Left kidney (tissue), 2 donors: ENCODE results near the gene ZNF691. TPM values are rescaled to one million over a fixed set of nuclear protein-coding genes. Genes with fewer than 3 reads are reported as not detected.
"Not testable (repeated sequence)": the region's sequence is repeated elsewhere in the genome, so short reads cannot be mapped to it uniquely, and the experiment has no call there.

Experiments used
- DNase-seq: peaks from one replicate; pipeline ENCODE4 v3.0.0-alpha.2; 2013
- polyA plus RNA-seq: library from polyadenylated mRNA; unstranded; fragments of 120-200 nt; gene quantifications from one replicate; pipeline ENCODE4 v1.2.1, GENCODE V29; 2013; ENCODE audit not compliant: insufficient read length

ZNF691 gene
- polyA plus RNA-seq, 1 donor = 21.2 TPM

DNA sequence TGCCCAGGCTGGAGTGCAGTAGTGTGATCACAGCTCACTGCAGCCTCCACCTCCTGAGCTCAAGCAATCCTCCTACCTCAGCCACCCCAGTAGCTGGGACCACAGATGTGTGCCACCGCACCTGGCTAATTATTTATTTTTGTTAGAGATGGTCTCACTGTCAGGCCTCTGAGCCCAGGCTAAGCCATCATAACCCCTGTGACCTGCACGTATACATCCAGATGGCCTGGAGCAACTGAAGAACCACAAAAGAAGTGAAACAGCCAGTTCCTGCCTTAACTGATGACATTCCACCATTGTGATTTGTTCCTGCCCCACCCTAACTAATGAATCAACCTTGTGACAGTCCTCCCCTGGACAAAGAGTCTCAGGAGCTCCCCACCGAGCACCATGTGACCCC is 10.1 kb downstream of the ZNF691 start:
- DNase-seq = not testable (repeated sequence)

DNA sequence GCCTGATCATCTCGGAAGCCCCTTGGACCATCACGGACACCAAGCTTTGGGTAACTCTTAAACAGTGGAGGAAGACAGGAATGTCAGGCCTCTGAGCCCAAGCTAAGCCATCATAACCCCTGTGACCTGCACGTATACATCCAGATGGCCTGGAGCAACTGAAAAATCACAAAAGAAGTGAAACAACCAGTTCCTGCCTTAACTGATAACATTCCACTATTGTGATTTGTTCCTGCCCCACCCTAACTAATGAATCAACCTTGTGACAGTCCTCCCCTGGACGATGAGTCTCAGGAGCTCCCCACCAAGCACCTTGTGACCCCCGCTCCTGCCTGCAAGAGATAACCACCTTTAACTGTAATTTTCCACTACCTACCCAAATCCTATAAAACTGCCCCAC is 13.0 kb downstream of the ZNF691 start:
- DNase-seq = not testable (repeated sequence)

DNA sequence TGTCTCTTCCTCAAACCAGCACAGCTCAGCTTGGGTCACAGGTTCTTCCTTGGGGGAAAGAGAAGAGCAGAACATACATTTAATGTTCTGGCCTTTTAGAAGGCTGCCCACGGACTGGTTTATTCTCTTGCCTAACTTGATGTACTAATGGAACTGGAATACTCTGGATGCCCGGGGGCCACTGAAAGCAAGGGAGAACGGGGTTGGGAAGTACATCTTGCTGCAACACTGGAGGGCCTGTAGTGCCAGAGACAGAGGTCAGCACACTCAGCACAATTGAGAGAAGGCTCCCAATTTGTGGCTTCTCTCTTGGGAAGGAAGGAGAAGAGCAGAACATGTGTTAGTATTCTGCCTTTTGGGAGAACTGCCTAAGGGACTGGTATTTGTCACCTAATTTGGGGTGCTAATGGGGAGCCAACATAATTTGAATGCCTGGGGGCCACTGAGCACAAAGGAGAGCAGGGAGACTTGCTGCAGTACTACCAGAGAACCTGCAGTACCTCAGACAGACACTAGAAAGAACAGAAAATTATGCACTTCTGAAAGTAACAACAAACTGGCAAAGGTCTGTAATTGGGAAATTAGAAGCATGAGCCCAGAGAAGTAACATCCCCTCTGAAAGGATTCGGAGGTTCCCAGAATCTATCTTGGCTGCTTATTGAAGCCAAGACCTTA is 14.1 kb downstream of the ZNF691 start:
- no peak for DNase-seq

DNA sequence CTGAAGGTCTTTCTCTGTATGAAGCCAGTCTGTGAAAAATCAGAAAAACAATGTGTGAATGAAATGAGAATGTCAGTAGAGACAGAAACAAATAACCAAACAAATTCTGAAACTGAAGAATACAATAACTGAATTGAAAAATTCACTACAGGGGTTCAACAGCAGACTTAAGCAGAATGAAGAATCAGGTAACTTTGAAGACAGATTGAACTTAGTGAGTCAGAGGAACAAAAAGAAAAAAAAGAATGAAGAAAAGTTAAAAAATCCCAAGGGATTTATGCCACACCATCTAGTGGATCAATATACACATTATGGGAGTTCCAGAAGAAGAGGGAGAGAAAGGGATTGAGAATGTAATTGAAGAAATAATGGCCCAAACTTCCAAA is 14.6 kb downstream of the ZNF691 start:
- no peak for DNase-seq

DNA sequence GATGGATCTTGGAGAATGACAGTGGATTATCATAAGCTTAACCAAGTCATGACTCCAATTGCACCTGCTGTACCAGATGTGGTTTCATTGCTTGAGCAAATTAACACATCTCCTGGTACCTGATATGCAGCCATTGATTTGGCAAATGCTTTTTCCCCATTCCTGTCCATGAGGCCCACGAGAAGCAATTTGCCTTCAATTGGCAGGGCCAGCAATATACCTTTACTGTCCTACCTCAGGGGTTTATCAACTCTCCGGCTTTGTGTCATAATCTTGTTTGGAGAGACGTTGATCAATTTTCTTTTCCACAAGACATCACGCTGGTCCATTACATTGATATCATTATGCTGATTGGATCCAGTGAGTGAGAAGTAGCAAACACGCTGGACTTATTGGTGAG is 20.1 kb downstream of the ZNF691 start:
- no peak for DNase-seq

DNA sequence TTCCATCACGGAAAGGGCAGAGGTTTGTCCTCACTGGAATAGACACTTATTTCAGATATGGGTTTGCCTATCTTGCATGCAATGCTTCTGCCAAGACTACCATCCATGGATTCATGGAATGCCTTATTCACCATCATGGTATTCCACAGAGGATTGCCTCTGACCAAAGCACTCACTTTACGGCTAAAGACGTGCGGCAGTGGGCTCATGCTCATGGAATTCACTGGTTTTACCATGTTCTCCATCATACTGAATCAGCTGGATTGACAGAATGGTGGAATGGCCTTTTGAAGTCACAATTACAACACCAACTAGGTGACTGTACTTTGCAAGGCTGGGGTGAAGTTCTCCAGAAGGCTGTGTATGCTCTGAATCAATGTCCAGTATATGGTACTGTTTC is 22.1 kb downstream of the ZNF691 start:
- not testable (repeated sequence) for DNase-seq

DNA sequence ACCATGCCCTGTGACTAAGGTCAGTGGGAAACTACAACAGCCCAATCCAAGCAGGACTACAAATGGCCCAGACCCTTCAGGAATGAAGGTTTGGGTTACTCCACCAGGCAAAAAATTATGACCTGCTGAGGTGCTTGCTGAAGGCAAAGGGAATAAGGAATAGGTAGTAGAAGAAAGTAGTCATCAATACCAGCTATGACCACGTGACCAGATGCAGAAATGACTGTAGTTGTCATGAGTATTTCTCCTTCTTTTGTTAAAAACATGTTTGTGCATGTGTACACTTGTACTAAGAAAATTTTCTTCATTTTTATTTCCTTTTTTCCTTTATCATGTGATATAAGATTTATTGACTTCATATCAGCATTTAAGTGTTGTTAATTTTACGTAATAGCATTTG is 22.8 kb downstream of the ZNF691 start:
- not testable (repeated sequence) for DNase-seq

DNA sequence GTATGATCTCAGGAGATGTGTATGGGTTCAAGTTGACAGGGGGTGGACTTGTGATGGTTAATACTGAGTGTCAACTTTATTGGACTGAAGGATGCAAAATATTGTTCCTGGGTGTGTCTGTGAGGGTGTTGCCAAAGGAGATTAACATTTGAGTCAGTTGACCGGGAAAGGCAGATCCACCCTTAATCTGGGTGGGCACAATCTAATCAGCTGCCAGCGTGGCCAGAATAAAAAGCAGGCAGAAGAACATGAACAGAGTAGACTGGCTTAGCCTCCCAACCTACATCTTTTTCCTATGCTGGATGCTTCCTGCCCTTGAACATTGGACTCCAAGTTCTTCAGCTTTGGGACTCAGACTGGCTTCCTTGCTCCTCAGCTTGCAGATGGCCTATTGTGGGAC is 23.3 kb downstream of the ZNF691 start:
- DNase-seq = not testable (repeated sequence)

DNA sequence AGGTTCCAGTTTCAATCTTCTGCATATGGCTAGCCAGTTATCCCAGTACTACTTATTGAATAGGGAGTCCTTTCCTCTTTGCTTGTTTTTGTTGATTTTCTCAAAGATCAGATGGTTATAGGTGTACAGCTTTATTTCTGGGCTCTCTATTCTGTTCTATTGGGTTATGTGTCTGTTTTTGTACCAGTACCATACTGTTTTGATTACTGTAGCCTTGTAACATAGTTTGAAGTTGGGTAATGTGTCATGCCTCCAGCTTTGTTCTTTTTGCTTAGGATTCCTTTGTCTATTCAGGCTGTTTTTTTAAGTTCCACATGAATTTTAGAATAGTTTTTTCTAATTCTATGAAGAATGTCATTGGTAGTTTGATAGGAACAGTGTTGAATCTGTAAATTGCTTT is 26.7 kb downstream of the ZNF691 start:
- not testable (repeated sequence) for DNase-seq

DNA sequence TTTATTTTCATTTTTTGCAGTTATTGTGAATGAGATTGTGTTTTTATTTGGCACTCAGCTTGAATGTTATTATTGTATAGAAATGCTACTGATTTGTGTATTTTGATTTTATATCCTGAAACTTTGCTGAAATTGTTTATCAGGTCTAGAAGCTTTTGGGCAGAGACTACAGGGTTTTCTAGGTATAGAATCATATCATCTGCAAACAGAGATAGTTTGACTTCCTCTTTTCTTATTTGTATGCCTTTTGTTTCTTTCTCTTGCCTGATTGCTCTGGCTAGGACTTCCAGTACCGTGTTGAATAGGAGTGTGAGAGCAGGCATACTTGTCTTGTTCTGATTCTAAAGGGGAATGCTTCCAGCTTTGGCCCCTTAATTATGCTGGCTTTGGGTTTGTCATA is 27.3 kb downstream of the ZNF691 start:
- no peak for DNase-seq

DNA sequence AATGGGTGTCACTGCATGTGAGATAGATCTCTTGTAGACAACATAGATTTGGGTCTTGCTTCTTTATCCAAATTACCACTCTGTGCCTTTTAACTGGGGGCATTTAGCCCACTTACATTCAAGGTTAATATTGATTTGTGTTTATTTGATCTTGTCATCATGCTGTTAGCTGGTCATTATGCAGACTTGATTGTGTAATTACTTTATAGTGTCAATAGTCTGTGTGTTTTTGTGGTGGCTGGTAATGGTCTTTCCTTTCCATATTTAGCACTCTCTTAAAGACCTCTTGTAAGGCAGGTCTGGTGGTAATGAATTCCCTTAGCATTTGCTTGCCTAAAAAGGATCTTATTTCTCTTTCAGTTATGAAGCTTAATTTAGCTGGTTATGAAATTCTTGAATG is 29.6 kb downstream of the ZNF691 start:
- DNase-seq = no peak

DNA sequence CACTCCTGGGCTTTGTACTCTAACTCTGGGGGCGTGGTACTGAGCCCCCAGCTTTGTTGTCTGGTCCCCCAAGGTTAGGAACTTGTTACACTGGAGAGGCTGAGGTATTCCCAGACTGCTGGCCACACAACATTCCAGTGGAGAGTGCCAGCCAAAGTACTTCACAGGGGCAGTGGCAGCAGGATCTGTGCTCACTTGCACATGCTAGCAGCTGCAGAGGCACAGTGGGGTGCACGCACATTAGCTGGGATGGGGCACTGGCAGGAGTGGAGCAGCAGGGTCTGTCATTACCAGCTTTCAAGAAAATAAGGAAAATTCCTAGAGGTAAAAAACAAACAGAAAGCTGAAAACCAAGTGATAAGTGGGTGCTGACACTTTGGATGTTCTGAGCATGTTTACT is 31.0 kb downstream of the ZNF691 start:
- DNase-seq = no peak

DNA sequence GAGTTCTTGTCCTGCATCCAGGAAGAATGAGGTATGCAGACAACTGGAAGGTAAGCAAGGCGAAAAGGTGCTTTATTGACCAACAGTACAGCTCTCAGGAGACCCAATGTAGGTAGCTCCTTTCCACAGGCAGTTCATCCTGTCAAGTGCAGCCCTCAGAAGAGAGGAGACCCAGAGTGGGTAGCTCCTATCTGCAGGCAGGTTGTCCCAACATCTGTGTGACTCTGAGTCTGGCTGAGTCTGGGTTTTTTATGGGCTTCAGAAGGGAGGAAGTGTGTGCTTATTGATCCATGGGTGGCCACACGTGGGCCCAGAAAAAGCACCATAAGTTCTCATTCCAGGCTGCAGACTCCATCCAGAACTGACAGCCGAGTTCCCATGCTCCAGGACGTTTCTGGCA is 34.0 kb downstream of the ZNF691 start:
- no peak for DNase-seq

DNA sequence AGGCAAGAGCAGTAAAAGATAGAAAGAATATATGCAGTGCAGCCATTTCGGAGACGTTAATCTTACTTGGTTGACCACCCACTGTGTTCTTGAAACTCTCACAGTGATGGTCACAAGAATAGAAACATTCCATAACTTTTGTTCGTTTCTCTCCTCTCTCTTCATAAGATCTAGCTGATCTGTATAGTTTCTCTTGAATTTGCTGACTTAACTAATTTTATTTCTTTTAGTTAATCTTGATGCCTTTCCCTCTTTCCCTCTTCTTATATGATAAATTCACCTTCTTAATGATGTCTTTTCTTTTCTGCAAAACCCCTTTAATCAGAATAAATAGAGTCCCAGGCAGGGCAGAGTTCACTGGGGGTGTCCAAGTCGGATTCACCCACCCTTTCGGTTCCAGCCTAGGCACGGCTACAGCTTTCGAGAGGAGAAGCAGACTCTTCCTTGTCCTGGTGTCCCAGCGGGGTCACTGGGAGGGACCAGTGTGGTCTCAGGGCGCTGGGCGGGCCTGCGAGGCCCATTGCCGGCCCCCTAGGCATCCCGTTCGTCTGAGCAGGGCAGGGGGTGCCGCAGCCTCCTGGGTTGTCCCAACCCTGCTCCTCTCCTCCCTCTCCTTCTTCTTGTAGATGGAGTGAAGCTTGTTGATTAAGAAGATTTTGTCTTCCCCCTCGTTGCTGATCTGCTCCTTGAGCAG is 39.8 kb downstream of the ZNF691 start:
- no peak for DNase-seq

DNA sequence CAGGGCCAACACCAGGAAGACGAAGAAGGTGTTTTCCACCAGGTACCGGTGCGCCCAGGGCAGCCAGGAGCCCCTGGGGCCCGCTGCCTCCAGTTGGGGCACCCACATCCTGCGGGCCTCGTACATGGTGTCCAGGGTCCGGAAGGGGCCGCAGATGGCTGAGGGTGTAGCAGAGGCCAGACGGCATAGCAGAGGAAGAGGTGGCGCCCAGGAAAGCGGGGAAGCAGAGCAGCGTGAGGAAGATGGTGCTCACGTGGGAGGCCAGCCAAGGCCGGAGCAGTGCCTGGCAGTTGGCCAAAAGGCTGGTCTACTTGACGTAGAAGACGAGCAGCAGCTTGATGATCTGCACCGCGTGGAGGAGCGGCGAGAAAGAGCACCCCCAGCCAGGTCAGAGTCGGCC is 40.4 kb downstream of the ZNF691 start:
- no peak for DNase-seq

DNA sequence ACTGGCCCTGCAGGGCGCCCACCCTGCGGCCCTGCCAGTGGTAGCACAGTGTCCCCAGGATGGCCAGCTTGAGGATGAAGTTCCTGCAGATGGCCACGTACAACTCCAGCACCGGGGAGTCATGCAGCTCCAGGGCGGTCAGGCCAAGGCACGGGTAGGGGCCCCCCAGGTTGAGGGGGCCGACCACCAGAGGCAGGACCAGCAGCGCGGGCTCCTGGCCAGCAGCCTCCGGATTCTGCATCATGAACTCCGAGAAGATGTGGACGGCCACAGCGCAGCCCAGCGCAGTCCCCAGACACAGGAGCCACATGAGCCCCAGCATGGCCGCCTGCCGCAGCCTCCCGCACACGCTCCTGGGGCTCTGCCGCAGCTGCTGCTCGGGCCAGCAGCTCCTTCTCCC is 41.0 kb downstream of the ZNF691 start:
- no peak for DNase-seq

DNA sequence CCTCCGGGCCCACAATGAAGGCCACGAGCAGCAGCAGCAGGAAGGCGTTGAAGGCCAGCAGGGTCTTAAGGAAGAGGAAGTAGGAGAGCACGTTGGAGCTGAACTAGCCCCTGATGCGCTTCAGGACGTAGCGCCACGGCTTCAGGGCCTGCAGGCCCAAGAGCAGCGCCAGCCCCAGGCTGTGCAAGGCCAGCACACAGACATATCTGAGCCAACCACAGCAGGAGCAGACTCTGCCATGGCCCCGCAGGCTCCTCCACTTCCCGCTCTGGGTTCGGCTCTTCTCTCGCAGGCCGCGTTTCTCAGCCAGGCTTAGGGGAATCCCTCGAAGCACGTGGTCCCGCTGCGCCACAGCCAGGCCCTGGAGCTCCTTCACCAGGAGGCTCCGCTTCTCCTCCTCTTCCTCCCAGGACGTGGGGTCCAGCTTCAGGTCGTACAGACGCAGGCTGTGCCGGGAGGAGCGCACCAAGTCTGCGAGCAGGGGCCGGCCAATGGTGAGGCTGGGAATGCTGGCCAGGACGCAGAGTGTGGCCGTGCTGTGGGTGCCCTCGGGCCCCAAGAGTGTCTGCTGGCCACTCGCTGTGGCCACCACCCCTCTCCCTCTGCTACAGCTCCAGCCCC is 41.7 kb downstream of the ZNF691 start:
- DNase-seq = no peak

DNA sequence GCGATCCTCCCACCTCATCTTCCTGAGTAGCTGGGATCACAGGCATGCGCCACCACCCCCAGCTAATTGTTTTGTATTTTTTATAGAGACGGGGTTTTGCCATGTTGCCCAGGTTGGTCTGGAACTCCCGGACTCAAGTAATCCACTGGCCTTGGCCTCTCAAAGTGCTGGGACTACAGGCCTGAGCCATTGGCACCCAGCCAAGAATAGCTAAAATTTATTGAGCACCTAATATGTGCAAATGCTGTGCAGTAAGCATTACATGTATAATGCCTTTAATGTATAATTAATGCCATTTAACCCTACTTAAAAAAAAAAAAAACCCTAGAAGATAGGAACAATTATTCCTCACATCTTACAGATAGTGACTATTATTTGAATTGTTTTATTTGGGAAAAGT is 42.9 kb downstream of the ZNF691 start:
- DNase-seq = no peak

DNA sequence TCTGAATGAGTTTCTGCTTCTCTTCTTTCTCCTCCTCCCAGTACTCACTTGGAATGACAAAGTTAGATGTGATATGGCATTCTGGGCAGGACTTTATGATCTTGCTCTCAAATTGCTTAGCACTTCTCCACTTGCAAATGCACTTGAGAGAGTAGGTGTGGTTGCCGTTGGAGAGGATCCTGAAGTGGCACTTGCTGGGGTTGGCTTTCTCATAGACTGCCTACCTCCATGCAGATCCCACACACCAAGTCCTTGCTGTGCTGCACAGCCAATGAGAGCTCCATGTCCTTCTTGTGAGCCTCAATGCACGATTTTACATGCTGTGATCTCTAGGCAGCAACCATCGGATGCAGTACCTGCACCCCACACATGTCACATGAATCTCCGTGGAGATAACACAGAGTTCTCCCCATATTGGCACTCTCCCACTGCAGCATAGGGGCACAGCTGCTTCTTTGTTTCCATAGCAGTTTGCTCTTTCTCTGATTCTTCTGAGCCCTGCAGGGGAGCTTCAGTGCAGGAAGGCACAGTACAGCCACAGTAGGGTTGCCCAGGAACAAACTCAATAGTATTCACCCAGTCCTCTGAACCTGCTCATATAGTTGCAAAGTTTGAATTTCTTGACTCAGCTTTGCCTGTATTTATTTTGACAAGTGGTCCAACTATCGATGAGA is 45.2 kb downstream of the ZNF691 start:
- DNase-seq = no peak

DNA sequence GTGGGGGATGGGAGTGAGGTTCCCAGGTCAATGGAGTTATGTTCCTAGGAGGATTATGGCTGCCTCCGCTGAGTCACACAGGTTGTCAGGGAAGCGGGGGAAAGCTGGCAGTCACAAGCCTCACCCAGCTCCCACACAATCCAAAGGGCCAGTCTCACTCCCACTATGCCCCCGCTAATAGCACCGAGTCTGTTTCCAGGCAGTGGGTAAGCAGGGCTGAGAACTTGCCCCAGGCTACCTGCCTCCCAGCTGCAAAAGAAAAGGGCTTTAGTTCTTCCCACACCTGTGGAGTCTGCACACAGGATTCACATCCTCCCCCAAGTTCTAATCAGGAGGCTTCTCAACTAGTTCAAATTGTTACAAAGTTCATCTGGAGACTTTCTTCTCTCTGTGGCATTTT is 53.5 kb downstream of the ZNF691 start:
- DNase-seq = not testable (repeated sequence)
